Measurements from ENCODE around the gene FRAS1.

Gene FRAS1

GRCh38 chr4:78032446-78032845 lies 24.7 kb upstream of the FRAS1 start:
- no peak overlapping the region for H3K27ac ChIP-seq
- H3K27me3 ChIP-seq, result no peaks in the 10 kb centered on the region
- no peaks in the 10 kb centered on the region for H3K4me1 ChIP-seq (ENCODE audit: control insufficient read depth in 1 of 2, insufficient read depth in 1 of 2, low read depth in 1 of 2, low read length in 1 of 2)
- H3K4me3 ChIP-seq (ENCODE audit: low read depth in 1 of 2, low read length in 1 of 2), result no peak overlapping the region
- TF ChIP-seq, protein P1, sequence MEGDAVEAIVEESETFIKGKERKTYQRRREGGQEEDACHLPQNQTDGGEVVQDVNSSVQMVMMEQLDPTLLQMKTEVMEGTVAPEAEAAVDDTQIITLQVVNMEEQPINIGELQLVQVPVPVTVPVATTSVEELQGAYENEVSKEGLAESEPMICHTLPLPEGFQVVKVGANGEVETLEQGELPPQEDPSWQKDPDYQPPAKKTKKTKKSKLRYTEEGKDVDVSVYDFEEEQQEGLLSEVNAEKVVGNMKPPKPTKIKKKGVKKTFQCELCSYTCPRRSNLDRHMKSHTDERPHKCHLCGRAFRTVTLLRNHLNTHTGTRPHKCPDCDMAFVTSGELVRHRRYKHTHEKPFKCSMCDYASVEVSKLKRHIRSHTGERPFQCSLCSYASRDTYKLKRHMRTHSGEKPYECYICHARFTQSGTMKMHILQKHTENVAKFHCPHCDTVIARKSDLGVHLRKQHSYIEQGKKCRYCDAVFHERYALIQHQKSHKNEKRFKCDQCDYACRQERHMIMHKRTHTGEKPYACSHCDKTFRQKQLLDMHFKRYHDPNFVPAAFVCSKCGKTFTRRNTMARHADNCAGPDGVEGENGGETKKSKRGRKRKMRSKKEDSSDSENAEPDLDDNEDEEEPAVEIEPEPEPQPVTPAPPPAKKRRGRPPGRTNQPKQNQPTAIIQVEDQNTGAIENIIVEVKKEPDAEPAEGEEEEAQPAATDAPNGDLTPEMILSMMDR (IDR thresholded peaks at IDR 0.05), result no peak
- H3K9me3 ChIP-seq, result no peaks in the 10 kb centered on the region
- H3K36me3 ChIP-seq, result no peaks in the 10 kb centered on the region

GRCh38 chr4:78032929-78033328 lies 24.2 kb upstream of the FRAS1 start:
- Histone ChIP-seq H3K27ac (no peak overlapping the region), H3K4me1 (ENCODE audit: control insufficient read depth in 1 of 2, insufficient read depth in 1 of 2, low read depth in 1 of 2, low read length in 1 of 2) (no peaks in the 10 kb centered on the region), H3K27me3 (no peaks in the 10 kb centered on the region), H3K36me3 (no peaks in the 10 kb centered on the region), H3K4me3 (ENCODE audit: low read depth in 1 of 2, low read length in 1 of 2) (no peak overlapping the region), H3K9me3 (no peaks in the 10 kb centered on the region)
- TF ChIP-seq, protein P1 (IDR thresholded peaks at IDR 0.05), result no peak

- TF ChIP-seq, protein P1 (IDR thresholded peaks at IDR 0.05), result no peak
- Histone ChIP-seq H3K4me1 (ENCODE audit: control insufficient read depth in 1 of 2, insufficient read depth in 1 of 2, low read depth in 1 of 2, low read length in 1 of 2) (no peaks in the 10 kb centered on the region), H3K9me3 (no peaks in the 10 kb centered on the region), H3K27ac (no peak overlapping the region), H3K27me3 (no peaks in the 10 kb centered on the region), H3K4me3 (ENCODE audit: low read depth in 1 of 2, low read length in 1 of 2) (no peak overlapping the region), H3K36me3 (no peaks in the 10 kb centered on the region)
Measured at GRCh38 chr4:78033861-78034260, 23.3 kb upstream of the FRAS1 start.

DNA sequence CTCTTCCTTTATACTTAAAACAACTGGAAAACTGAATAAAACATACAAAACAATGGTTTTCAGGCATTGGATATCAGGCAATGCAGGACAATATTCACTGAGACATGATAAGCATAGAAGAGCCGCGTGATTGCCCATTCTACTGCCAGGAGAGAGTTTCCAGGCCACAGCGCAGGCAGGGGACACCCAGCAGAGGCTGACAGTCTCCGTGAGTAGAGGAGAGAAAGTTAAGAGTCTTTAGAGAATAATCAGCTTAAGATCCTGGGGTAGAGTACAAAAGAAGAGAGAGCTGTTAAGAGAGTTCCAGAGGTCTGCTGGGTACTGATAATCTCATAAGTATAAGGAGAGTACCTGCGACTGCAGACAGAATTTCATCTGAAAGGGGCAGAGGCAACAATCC lies 18.4 kb upstream of the FRAS1 start:
- H3K36me3 ChIP-seq, result no peaks in the 10 kb centered on the region
- no peaks in the 10 kb centered on the region for H3K9me3 ChIP-seq
- no peaks in the 10 kb centered on the region for H3K4me1 ChIP-seq (ENCODE audit: control insufficient read depth in 1 of 2, insufficient read depth in 1 of 2, low read depth in 1 of 2, low read length in 1 of 2)
- TF ChIP-seq, protein P1 (IDR thresholded peaks at IDR 0.05), result no peak
- H3K27me3 ChIP-seq, result no peaks in the 10 kb centered on the region
- no peak overlapping the region for H3K27ac ChIP-seq
- H3K4me3 ChIP-seq (ENCODE audit: low read depth in 1 of 2, low read length in 1 of 2), result no peak overlapping the region

GRCh38 chr4:78039678-78040077 lies 17.4 kb upstream of the FRAS1 start:
- H3K36me3 ChIP-seq, result no peaks in the 10 kb centered on the region
- no peaks in the 10 kb centered on the region for H3K27me3 ChIP-seq
- H3K9me3 ChIP-seq, result no peaks in the 10 kb centered on the region
- no peak overlapping the region for H3K4me3 ChIP-seq (ENCODE audit: low read depth in 1 of 2, low read length in 1 of 2)
- H3K27ac ChIP-seq, result no peak overlapping the region
- no peaks in the 10 kb centered on the region for H3K4me1 ChIP-seq (ENCODE audit: control insufficient read depth in 1 of 2, insufficient read depth in 1 of 2, low read depth in 1 of 2, low read length in 1 of 2)
- TF ChIP-seq, protein P1 (IDR thresholded peaks at IDR 0.05), result no peak

DNA sequence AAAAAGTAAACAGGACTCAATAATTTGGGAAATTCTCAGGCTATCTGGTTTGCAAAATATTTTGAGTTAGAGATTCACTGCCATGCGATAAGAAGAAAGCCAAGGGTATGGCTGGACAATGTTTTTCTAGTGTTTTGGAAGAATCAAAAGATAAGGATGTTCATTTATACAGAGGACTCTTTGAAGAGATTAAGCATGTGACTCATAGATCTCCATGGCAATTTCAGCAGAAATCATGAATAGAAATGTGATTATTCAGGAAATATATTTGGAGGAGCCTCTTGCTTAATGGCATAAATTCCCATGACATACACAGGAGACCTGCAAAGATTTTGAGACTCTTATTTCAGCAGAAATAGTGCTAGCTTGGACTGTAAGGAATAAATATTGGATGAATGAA lies 16.7 kb upstream of the FRAS1 start:
- Histone ChIP-seq H3K27me3 (no peaks in the 10 kb centered on the region), H3K4me1 (ENCODE audit: control insufficient read depth in 1 of 2, insufficient read depth in 1 of 2, low read depth in 1 of 2, low read length in 1 of 2) (no peaks in the 10 kb centered on the region), H3K27ac (no peak overlapping the region), H3K9me3 (no peaks in the 10 kb centered on the region), H3K36me3 (no peaks in the 10 kb centered on the region), H3K4me3 (ENCODE audit: low read depth in 1 of 2, low read length in 1 of 2) (no peak overlapping the region)
- TF ChIP-seq, protein P1 (IDR thresholded peaks at IDR 0.05), result no peak
